OCI-LY3 (cell line): ENCODE results near the gene RNF220.

ENCODE experiments used
- CTCF ChIP-seq: fragments of 200-600, 300-600 bp; sonication (generic); IDR thresholded peaks from 2 replicates; pipeline ENCODE4 v1.5.1; 2014; ENCODE audit warnings: antibody characterized with exemption, low read length, low read depth
- EZH2phosphoT487 ChIP-seq: fragments of 200-600 bp; shearing (Covaris generic); IDR thresholded peaks from 2 replicates; pipeline ENCODE4 v1.6.1; 2018; ENCODE audit warnings: antibody characterized with exemption, mixed run types, low read depth

GRCh38 chr1:44405798-44406736 lies 1.0 kb downstream of the RNF220 start:
- TF ChIP-seq CTCF (no peak), EZH2phosphoT487 (no peak)
